Epidermal melanocyte (primary cell): Measurements from ENCODE around the gene INTS1.
A peak's percentile ranks its signal among the peaks of the same experiment; 100 is the strongest.

Source experiments
- DNase-seq: peaks from one replicate; pipeline ENCODE4 v3.0.0; 2011; ENCODE audit warnings: low spot score; ENCODE audit not compliant: insufficient read length

The INTS1 gene

GRCh38 chr7:1433128-1433920, 70.9 kb downstream of the INTS1 start:
- no peak for DNase-seq

- peak; percentile 62 for DNase-seq
Observed at GRCh38 chr7:1432411-1433082, 71.6 kb downstream of the INTS1 start.

DNA sequence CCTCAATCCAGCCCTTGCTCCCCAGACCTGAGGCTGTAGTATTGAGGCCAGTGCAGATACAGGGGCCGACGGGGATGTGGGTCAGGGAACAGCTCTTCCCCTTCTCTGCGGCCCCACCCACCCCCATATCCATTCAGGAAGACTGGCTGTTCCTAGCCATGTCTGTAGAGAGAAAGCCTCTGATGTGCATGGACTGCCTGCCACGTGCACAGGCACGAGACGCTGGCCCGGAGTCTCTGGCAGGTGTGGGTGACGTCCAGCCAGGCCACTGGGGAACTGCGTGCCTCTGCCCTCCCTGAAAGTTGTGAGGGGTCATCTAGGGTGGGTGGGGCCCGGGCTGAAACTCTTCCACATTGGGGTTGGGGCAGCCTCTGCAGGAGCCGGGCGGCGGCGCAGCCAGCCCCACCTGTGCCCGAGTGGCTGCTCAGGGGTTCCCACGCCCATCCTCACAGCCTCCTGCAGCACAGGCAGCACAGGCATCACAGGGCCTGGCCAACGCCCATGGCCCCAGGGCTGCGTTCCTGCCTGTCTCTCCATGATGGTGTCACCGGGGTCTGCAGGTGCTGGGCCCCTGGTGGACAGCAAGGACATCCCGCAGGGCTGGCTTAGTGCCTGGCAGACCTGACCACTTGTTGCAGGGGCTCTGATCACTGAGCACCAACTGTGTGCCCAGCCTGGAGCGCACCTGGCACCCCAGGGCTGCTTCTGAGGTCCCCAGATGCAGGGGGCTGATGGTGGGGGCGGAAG, 72.4 kb downstream of the INTS1 start:
- DNase-seq = no peak

DNA sequence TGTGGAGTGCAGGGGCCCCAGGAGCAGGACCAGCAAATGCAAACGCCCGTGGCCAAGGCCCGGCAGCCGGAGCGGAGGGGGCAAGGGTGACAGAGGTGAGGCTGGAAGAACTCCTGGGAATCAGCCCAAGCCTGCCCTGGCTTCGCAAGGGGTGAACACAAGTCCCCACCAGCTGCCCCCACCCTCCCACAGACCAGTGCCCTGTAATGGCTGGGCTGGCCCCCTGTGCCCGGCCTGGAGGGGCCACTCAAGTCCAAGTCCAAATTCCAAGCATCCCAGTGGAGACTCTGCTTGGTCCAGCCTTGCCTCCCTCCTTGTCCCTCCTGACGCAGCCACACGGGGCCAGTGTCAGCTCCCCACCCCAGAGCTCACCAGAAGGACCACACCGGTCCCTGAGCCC, 73.0 kb downstream of the INTS1 start:
- DNase-seq = no peak

- no peak for DNase-seq
Observed at GRCh38 chr7:1430056-1430845, 73.9 kb downstream of the INTS1 start.

- no peak for DNase-seq
Observed at GRCh38 chr7:1428941-1429501, 75.2 kb downstream of the INTS1 start.

DNA sequence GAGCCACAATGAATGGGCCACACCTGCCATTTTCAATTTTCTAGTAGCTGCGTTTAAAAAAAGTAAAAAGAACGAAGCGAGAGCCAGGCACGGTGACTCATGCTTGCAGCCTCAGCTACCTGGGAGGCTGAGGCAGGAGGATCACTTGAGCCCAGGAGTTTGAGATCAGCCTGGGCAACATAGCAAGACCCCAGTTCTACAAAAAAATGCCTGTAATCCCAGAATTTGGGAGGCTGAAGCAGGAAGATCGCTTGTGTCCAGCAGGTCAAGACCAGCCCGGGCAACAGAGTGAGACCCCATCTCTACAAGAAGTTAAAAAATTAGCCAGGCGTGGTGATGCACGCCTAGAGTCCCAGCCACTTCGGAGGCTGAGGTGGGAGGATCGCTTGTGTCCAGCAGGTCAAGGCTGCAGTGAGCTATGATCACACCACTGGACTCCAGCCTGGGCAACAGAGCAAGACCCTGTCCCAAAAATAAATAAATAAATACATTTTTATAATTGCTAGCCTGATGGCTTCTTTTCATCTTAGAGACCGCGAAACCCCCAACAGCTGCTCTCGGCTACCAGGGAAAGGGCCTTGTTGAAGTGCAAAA, 77.0 kb downstream of the INTS1 start:
- no peak for DNase-seq

DNA sequence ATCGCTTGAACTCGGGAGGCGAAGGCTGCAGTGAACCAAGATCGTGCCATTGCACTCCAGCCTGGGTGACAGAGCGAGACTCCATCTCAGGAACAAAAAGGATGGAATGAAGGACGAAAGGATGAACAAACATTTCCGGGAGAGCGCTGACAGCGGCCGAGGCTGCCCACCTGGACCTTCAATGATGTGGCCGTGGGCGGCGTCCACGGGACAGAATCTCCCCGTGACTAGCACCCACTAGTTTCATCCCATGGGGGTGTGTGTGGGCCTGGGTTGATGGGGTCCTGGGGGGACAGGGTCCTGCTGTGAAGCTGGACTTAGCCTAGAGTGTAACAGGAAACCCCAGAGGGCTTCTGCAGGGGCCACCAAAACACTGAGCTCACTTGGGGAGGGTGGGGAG, 77.7 kb downstream of the INTS1 start:
- no peak for DNase-seq

GRCh38 chr7:1425292-1426136, 78.7 kb downstream of the INTS1 start:
- no peak for DNase-seq

- DNase-seq = no peak
Observed at GRCh38 chr7:1424041-1424440, 80.1 kb downstream of the INTS1 start.

- no peak for DNase-seq
Observed at GRCh38 chr7:1423264-1423811, 80.9 kb downstream of the INTS1 start.

DNA sequence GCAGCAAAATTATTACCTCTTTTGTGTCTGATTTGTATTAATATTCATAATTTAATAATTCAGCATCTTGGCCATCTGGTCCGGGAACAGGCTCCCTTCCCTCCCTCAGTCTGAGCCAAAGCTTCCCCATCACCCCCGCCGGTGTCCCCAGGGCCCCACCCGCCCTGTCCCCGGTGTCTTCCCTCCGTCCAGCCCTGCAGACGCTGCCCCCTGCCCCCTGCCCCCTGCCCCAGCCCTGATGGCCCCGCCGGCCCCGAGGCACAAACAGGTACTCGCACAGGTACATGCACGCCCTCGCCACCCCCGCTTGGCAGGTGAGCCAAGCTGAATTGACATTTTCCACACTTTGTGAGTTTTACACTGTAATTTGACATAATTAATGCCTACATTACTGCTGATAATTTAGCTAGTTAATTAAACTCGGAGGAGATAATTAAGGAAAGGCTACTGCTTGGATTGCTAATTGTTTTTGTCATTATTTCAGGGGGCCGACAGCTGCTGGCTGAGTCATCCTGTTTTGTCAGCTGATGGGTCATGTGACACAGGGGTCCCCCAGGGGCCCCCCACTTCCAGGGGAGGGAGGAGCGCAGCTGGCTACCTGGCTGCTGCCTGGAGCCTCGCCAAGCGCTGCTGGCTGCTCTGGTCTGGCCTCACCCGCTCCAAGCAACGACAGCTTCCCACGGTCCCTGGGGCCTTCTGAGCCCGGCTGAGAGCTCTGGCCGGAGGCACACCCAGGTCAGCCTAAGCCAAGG, 81.5 kb downstream of the INTS1 start:
- no peak for DNase-seq

- DNase-seq = no peak
Observed at GRCh38 chr7:1421946-1422345, 82.2 kb downstream of the INTS1 start.

DNA sequence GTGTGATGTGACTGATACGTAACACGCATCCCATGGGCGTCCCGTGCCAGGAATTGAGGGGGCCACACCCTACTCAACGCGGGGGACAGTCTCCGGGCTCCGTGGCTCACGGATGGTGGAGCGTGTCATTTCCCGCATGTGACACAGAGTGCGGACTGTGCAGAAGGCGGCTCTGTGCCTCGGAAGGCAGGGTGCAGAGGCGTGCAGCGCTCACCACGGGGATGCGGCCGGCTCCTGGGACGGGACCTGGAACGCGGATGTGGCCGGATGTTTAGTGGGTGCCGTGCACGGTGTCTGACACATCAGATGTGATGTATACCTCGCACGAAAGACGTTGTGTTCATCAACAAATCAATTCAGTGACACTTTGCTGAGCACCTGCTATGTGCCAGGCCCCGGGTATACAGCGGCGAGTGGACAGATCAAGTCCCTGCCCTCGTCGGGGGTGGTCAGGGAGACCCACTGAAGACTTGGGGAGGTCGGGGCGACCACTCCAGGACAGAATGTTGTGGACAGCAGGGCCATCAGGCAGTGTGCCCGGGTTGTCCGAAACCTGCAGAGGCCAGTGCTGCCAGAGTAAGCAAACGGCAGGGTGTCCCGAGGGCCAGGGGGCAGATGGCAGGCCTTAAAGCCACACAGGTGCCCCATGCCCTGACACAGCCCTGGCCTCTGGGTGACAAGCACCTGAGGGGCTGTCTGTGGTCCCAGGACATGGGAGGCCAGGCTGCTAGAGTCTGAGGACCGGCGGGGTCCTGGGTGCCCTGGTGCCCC, 83.0 kb downstream of the INTS1 start:
- no peak for DNase-seq
